ENCODE measurements around the gene RCL1.

DNA sequence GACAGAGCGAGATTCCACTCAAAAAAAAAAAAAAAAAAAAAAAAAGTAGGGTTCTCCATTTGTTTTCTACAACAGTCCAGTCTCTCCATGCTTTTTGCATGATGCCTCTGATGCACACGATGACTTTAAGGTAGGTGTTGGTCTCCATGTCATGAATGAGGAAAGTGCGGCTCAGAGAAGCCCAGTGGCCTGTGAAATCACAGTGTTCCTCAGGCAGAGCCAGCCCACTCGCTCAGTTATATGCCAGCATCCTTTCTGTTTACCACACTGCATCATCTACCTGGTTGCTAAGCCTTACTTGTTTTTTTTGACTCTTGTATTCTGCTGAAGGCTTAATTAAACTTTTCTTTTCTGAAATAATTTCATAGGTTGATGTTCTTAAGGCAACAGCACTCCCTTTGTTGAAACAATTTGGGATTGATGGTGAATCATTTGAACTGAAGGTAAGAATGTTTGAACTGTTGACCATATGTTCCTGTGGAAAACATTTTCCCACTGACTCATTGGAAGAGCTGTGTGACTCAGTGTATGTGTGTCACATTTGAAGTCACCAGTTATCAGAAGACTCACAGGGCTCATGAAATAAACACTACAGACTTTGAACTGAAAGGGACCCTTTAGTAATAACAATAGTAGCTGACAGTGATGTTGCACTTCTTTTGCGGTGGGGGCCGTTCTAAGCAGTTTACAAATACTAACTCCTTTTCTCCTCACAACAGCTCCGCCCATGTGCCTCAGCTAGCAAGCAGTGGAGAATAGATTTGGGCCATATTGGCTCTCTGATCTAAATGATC, 40.2 kb downstream of the RCL1 start:
- TF ChIP-seq CTCF (conservative IDR thresholded peaks at IDR 0.05; ENCODE audit: low read depth, low read length) (no peak), EZH2 (IDR thresholded peaks at IDR 0.05; ENCODE audit: borderline replicate concordance, low read depth, low read length, poor library complexity, severe bottlenecking) (no peak)

Measured in A673 (cell line).